ENCODE measurements around the gene TAS2R16.
"Not testable (repeated sequence)": the region's sequence is repeated elsewhere in the genome, so short reads cannot be mapped to it uniquely, and the experiment has no call there.

Gene TAS2R16

GRCh38 chr7:122965306-122965705 is 30.2 kb downstream of the TAS2R16 start:
- Histone ChIP-seq H3K4me3 (ENCODE audit: low read depth in 1 of 2, low read length in 1 of 2) (no peak overlapping the region), H3K4me1 (ENCODE audit: control insufficient read depth in 1 of 2, insufficient read depth in 1 of 2, low read depth in 1 of 2, low read length in 1 of 2) (no peaks in the 10 kb centered on the region), H3K9me3 (no peaks in the 10 kb centered on the region), H3K36me3 (no peaks in the 10 kb centered on the region), H3K27ac (no peak overlapping the region), H3K27me3 (no peaks in the 10 kb centered on the region)
- TF ChIP-seq CTCF (IDR thresholded peaks at IDR 0.05) = no peak

- not testable (repeated sequence) for H3K4me1 ChIP-seq (ENCODE audit: control insufficient read depth in 1 of 2, insufficient read depth in 1 of 2, low read depth in 1 of 2, low read length in 1 of 2); H3K36me3 ChIP-seq; H3K27me3 ChIP-seq; H3K4me3 ChIP-seq (ENCODE audit: low read depth in 1 of 2, low read length in 1 of 2); H3K9me3 ChIP-seq; H3K27ac ChIP-seq
Observed at GRCh38 chr7:122953678-122954077, 41.8 kb downstream of the TAS2R16 start.

GRCh38 chr7:122951006-122951405 is 44.5 kb downstream of the TAS2R16 start:
- Histone ChIP-seq H3K9me3 (no peaks in the 10 kb centered on the region), H3K27me3 (no peaks in the 10 kb centered on the region), H3K36me3 (no peaks in the 10 kb centered on the region), H3K27ac (no peak overlapping the region), H3K4me1 (ENCODE audit: control insufficient read depth in 1 of 2, insufficient read depth in 1 of 2, low read depth in 1 of 2, low read length in 1 of 2) (no peaks in the 10 kb centered on the region), H3K4me3 (ENCODE audit: low read depth in 1 of 2, low read length in 1 of 2) (no peak overlapping the region)
- TF ChIP-seq CTCF (IDR thresholded peaks at IDR 0.05) = no peak

GRCh38 chr7:122949186-122949585 is 46.3 kb downstream of the TAS2R16 start:
- no peak overlapping the region for H3K27ac ChIP-seq
- no peaks in the 10 kb centered on the region for H3K4me1 ChIP-seq (ENCODE audit: control insufficient read depth in 1 of 2, insufficient read depth in 1 of 2, low read depth in 1 of 2, low read length in 1 of 2)
- H3K4me3 ChIP-seq (ENCODE audit: low read depth in 1 of 2, low read length in 1 of 2) = no peak overlapping the region
- no peak for TF ChIP-seq CTCF (IDR thresholded peaks at IDR 0.05)
- no peaks in the 10 kb centered on the region for H3K9me3 ChIP-seq
- H3K27me3 ChIP-seq = no peaks in the 10 kb centered on the region
- H3K36me3 ChIP-seq = no peaks in the 10 kb centered on the region
